Measurements from ENCODE around the gene TOLLIP.

Gene TOLLIP

GRCh38 chr11:1276041-1276790, 33.2 kb downstream of the TOLLIP start:
- no peak overlapping the region for H3K4me3 ChIP-seq (ENCODE audit: low read depth, low read length)
- DNase-seq (ENCODE audit: low read depth): no peak
- TF ChIP-seq CTCF (IDR thresholded peaks at IDR 0.05; ENCODE audit: insufficient read depth, low read depth, low read length, missing control alignments): no peak

DNA sequence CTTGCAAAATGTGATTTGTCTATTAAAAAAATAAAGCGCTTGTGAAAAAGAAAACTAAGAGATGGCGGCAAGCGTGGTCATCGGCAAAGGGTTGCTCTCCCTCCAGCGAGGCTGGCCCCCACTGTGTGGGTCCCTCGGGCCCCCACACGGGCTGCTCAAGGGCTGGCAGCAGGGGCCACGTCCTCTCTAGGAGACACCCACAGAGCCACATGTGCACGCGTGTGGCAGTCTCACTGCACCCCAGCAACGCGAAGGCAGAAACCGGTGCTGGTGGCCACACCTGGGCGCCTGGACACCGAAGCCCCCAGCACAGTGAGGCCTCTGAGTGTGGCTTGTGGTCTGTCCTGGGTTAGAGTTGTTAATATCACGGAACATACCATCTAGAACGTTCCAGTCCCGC, 34.4 kb downstream of the TOLLIP start:
- TF ChIP-seq CTCF (IDR thresholded peaks at IDR 0.05; ENCODE audit: insufficient read depth, low read depth, low read length, missing control alignments): no peak
- H3K4me3 ChIP-seq (ENCODE audit: low read depth, low read length): no peak overlapping the region
- DNase-seq (ENCODE audit: low read depth): no peak

DNA sequence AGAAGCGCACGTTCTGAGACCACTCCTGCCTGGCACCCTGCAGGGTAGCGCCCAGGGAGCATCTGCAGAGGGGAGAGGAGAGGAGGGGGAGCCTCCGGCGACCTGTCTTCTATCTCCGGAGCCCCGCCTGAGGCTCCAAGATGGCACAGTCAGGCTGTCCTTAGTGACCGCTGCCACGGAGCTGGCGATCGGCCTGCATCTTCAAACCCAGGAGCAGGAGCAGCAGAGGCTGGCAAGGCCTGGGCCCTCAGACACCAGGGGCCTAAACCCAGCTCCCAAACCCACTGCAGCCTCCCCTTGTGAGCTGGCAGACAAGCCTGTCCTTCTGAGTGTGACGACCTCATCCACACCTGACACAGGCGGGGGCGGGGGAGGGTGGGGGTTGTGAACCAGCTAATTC, 34.9 kb downstream of the TOLLIP start:
- no peak for TF ChIP-seq CTCF (IDR thresholded peaks at IDR 0.05; ENCODE audit: insufficient read depth, low read depth, low read length, missing control alignments)

GRCh38 chr11:1272531-1272930, 36.9 kb downstream of the TOLLIP start:
- H3K4me3 ChIP-seq (ENCODE audit: low read depth, low read length): no peak overlapping the region
- TF ChIP-seq CTCF (IDR thresholded peaks at IDR 0.05; ENCODE audit: insufficient read depth, low read depth, low read length, missing control alignments): no peak
- DNase-seq (ENCODE audit: low read depth): no peak

More for the DNA sequence above, 34.9 kb downstream of the TOLLIP start:
- H3K4me3 ChIP-seq (ENCODE audit: low read depth, low read length): no peak overlapping the region
- DNase-seq (ENCODE audit: low read depth): no peak

GRCh38 chr11:1271927-1272326, 37.5 kb downstream of the TOLLIP start:
- no peak for DNase-seq (ENCODE audit: low read depth)
- no peak for TF ChIP-seq CTCF (IDR thresholded peaks at IDR 0.05; ENCODE audit: insufficient read depth, low read depth, low read length, missing control alignments)
- no peak overlapping the region for H3K4me3 ChIP-seq (ENCODE audit: low read depth, low read length)

DNA sequence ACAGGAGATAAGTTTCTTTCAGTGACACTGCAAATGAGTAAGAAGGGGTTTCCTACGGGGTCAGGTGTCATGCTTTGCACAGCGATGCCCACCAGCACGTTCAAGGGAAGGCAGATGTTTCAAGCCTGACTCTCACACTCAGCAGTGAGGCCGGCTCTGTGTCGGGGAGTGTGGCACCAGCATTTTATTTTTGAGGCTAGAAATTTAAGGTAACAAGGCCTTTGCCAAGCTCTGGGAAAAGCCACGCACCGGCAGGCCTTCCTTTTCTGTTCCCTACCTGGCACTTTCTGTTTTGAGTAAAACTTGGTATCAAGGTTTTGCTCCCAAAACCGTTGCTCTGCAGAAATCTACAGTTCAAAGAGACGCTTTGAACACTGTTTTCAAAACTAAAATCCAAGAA, 38.0 kb downstream of the TOLLIP start:
- no peak overlapping the region for H3K4me3 ChIP-seq (ENCODE audit: low read depth, low read length)
- DNase-seq (ENCODE audit: low read depth): no peak
- TF ChIP-seq CTCF (IDR thresholded peaks at IDR 0.05; ENCODE audit: insufficient read depth, low read depth, low read length, missing control alignments): no peak

DNA sequence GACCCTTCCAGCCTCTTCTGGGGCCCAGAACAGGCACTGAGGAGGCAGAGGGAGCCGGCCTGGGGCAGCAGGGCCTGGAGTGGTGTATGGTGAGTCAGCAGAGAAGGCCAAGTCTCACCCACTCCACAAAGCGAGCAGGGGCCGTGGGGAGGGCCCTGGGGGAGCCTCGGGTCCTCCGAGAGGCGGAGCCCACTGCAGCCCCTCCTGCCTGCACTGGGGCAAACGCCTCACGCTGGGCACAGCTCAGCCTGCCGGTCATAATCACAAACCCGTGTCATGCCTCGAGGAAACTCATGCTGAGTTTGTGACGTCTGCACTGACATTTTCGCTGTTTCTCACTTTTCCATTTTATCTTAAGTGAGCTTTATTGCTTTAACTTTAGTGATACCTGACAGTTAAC, 38.4 kb downstream of the TOLLIP start:
- no peak overlapping the region for H3K4me3 ChIP-seq (ENCODE audit: low read depth, low read length)
- no peak for DNase-seq (ENCODE audit: low read depth)
- no peak for TF ChIP-seq CTCF (IDR thresholded peaks at IDR 0.05; ENCODE audit: insufficient read depth, low read depth, low read length, missing control alignments)
